Gastroesophageal sphincter (tissue), 4 donors: ENCODE data around the gene SLC6A12. TPM values are rescaled to one million over a fixed set of nuclear protein-coding genes. Genes with fewer than 3 reads are reported as not detected.
A peak's percentile ranks its signal among the peaks of the same experiment; 100 is the strongest.

Experiments used
- ATAC-seq: fragments of 150-250 bp; one replicate; pipeline ENCODE4 v1.9.1; 2016; ENCODE audit warnings: mild to moderate bottlenecking, moderate library complexity
- H3K27ac ChIP-seq, 4 donors: fragments of 200-600 bp; sonication (generic) in 3 of 4; 1 replicate in 3 of 4; 2 replicates in 1 of 4; pipeline ENCODE4 v1.5.1; 2016 to 2019
- H3K27me3 ChIP-seq: fragments of 200-600 bp; sonication (generic); one replicate; pipeline ENCODE4 v1.5.1; 2019
- H3K36me3 ChIP-seq, 2 donors: fragments of 200-600 bp; sonication (generic); one replicate each; pipeline ENCODE4 v1.5.1; 2019; ENCODE audit warnings: control low read depth in 1 of 2
- H3K4me1 ChIP-seq, 3 donors: fragments of 200-600 bp; sonication (generic); 1 replicate in 2 of 3; 2 replicates in 1 of 3; pipeline ENCODE4 v1.5.1; 2016 to 2019; ENCODE audit warnings: control low read depth in 2 of 3
- H3K4me3 ChIP-seq, 2 donors: fragments of 200-600 bp; sonication (generic); one replicate each; pipeline ENCODE4 v1.5.1; 2019; ENCODE audit warnings: mild to moderate bottlenecking in 1 of 2, moderate library complexity in 1 of 2
- H3K9me3 ChIP-seq, 3 donors: fragments of 200-600 bp; sonication (generic); one replicate each; pipeline ENCODE4 v1.5.1; 2017 to 2019; ENCODE audit warnings: control low read depth in 2 of 3
- EP300 ChIP-seq: sonication (generic); formaldehyde crosslinking; IDR thresholded peaks from one replicate; pipeline ENCODE4 v1.6.1; 2017; ENCODE audit warnings: antibody characterized with exemption, mild to moderate bottlenecking
- POLR2A ChIP-seq, 2 donors: fragments of 450-650 bp; IDR thresholded peaks; one replicate each; pipeline ENCODE4 v1.6.1; 2017; ENCODE audit warnings: antibody characterized with exemption in 2 of 2, mild to moderate bottlenecking in 2 of 2, moderate library complexity in 1 of 2
- POLR2AphosphoS5 ChIP-seq: sonication (generic); formaldehyde crosslinking; IDR thresholded peaks from one replicate; pipeline ENCODE4 v1.6.1; 2017; ENCODE audit warnings: antibody characterized with exemption
- WGBS, 2 donors: methylation state at CpG; one replicate each; pipeline ENCODE4 v1.1.5; 2018; ENCODE audit warnings: low coverage in 1 of 2; 5-methylcytosine and 5-hydroxymethylcytosine counted together
- total RNA-seq, 4 donors: library from RNA; depleted of rRNA; stranded (reverse); fragments of >200 nt; gene quantifications; one replicate each; pipeline ENCODE4 v1.1.0, GENCODE V29; 2016
- TF ChIP-seq, protein P1 (sequence below), 4 experiments: fragments of 200-600 bp in 2 of 4; fragments of 450-650 bp in 2 of 4; sonication (generic) in 1 of 4; IDR thresholded peaks; one replicate each; pipeline ENCODE4 v1.5.1; 2017 to 2019; ENCODE audit warnings: antibody characterized with exemption in 4 of 4, mild to moderate bottlenecking in 2 of 4, moderate library complexity in 2 of 4

Gene SLC6A12
- total RNA-seq: 10 to 100 TPM in 1 of 4 donors, not detected in 3; 11.3 TPM

DNA sequence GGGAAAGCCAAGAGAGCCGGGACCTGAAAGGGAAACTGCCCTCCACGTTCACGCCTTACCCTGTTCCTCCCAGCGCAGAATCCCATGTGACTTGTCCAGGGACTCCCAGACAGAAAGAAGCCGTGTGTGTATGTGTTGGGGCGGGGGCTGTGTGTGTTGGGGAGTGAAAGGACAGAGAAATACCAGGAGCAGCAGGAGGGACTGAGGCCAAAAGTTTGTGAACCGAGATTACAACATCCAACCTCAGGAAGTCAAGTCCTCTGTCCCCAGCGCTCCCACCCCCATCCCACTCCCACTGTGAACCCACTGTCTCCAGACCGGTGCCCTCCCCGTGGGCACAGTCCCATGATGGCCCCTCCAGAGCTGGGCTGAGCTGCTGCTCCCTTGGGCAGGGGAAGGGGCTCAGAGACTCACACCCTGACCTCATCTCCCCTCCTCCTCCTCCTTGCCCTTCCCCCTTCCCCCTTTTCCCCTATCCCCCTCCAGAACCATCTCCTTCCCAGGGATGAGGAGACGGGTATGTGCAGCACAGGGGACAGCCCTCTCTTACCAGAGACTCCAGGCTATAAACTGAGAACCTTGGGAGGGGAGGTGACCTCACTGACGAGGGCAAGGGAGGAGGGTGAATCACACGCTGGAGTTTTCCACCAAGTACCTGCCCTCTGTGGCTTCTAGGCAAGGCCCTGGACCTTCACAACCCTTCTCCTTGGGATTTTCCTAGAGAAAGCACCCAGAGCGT, at the start of gene SLC6A12:
SLC6A12 (minus strand) TSS at position 155 of the 739 bp plus-strand sequence. CDS start 4,171 bp downstream, outside the sequence.
- WGBS, 2 donors: 34 to 100% methylated on average over 1 to 4 of the region's 14 CpGs
- H3K27me3 ChIP-seq: peaks cover 82% of the 10 kb centered on the region
- TF ChIP-seq, protein P1, sequence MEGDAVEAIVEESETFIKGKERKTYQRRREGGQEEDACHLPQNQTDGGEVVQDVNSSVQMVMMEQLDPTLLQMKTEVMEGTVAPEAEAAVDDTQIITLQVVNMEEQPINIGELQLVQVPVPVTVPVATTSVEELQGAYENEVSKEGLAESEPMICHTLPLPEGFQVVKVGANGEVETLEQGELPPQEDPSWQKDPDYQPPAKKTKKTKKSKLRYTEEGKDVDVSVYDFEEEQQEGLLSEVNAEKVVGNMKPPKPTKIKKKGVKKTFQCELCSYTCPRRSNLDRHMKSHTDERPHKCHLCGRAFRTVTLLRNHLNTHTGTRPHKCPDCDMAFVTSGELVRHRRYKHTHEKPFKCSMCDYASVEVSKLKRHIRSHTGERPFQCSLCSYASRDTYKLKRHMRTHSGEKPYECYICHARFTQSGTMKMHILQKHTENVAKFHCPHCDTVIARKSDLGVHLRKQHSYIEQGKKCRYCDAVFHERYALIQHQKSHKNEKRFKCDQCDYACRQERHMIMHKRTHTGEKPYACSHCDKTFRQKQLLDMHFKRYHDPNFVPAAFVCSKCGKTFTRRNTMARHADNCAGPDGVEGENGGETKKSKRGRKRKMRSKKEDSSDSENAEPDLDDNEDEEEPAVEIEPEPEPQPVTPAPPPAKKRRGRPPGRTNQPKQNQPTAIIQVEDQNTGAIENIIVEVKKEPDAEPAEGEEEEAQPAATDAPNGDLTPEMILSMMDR (IDR thresholded peaks at IDR 0.05): no peak
- TF ChIP-seq EP300 (no peak), POLR2AphosphoS5 (no peak), POLR2A (IDR thresholded peaks at IDR 0.05) (no peak)
- H3K36me3 ChIP-seq: no peaks in the 10 kb centered on the region
- no peak within 1 kb of the TSS for H3K4me3 ChIP-seq
- H3K9me3 ChIP-seq: no peaks in the 10 kb centered on the region
- peak; percentile 31 for ATAC-seq
- H3K27ac ChIP-seq: no peak within 1 kb of the TSS
- peaks cover 0 to 9% (median 0%) of the 10 kb centered on the region in 3 donors for H3K4me1 ChIP-seq

DNA sequence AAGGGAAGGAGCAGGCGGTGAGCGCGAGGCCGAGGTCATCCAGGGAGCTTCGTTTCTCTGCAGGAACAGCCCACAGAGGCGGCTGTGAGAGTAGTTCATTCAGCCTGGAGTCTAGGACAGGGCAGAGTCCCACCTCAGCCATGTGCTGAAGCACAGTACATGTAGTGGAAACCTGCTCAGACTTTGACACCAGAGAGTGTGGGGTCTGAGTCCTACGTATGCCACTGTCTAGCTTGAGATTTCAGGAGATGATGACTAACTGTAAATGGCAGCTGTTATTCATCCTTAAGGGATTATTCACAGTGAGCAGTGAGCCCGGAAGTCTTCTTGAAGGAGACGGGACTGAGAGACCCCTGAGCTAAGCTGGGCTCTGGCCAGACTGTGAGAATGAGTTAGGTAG, 49.6 kb upstream of the SLC6A12 start:
- Histone ChIP-seq H3K4me1 (peaks cover 0 to 9% (median 0%) of the 10 kb centered on the region in 3 donors), H3K4me3 (no peak overlapping the region), H3K27ac (no peak overlapping the region), H3K27me3 (peaks cover 73% of the 10 kb centered on the region), H3K9me3 (no peaks in the 10 kb centered on the region), H3K36me3 (no peaks in the 10 kb centered on the region)
- no peak for TF ChIP-seq POLR2AphosphoS5
- TF ChIP-seq EP300: no peak
- TF ChIP-seq POLR2A (IDR thresholded peaks at IDR 0.05): no peak
- TF ChIP-seq, protein P1 (IDR thresholded peaks at IDR 0.05): no peak
- WGBS, 2 donors: 65 to 73% methylated on average over 9 of the region's 9 CpGs
- no peak for ATAC-seq

DNA sequence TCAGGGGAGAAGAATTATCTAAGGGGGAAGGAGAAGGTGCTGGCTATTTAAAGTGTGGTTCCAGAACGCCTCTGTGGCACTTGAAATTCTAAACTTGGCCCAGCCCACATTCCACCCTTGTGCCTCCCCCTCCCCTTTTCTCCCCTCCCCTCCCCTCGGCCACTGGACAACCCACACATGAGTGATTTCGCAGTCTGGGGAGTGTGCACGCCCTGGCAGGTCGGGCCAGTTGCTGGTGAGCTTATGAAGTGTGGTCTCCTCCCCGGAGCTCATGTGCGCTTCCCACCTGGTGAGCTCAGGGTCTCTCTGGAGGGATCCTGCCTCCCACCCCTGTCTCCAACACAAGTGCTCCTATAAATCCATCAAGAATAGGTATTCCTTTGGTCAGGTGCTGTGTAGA, 48.9 kb upstream of the SLC6A12 start, which contains the start of gene SLC6A13:
SLC6A13 (minus strand) TSS at position 20 of the 400 bp plus-strand sequence. CDS start 2,784 bp downstream, outside the sequence.
- Histone ChIP-seq H3K27me3 (peaks cover 80% of the 10 kb centered on the region), H3K4me3 (no peak within 1 kb of the TSS), H3K4me1 (peaks cover 0 to 1% (median 0%) of the 10 kb centered on the region in 3 donors), H3K9me3 (no peaks in the 10 kb centered on the region), H3K27ac (no peak within 1 kb of the TSS), H3K36me3 (no peaks in the 10 kb centered on the region)
- no peak for ATAC-seq
- no peak for TF ChIP-seq POLR2A (IDR thresholded peaks at IDR 0.05)
- TF ChIP-seq EP300: no peak
- TF ChIP-seq POLR2AphosphoS5: no peak
- TF ChIP-seq, protein P1 (IDR thresholded peaks at IDR 0.05): no peak
- 0 to 21% methylated on average over 1 to 7 of the region's 7 CpGs for WGBS, 2 donors

DNA sequence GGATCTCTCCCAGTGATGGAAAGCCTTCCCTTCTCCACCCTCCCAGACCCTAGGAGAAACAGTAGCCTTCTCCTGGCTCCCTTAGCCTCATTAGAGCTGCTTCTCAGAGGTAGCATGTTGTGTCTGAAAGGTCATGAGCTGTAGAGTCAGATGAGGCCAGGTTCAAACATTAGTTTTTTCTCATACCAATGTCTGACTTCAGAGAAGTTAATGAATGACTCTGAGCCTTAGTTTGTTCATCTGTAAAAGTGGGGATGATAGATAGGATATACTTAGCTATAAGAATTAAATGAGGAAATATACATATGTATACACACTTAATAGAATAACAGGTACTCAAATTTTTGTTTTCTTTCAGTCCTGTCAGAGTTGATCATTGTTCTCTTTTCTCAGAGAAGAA, 48.2 kb upstream of the SLC6A12 start:
- H3K27me3 ChIP-seq: peaks cover 86% of the 10 kb centered on the region
- no peak overlapping the region for H3K4me3 ChIP-seq
- no peak overlapping the region for H3K27ac ChIP-seq
- H3K9me3 ChIP-seq: no peaks in the 10 kb centered on the region
- no peaks in the 10 kb centered on the region for H3K36me3 ChIP-seq
- TF ChIP-seq POLR2AphosphoS5 (no peak), EP300 (no peak), POLR2A (IDR thresholded peaks at IDR 0.05) (no peak)
- TF ChIP-seq, protein P1 (IDR thresholded peaks at IDR 0.05): no peak
- no peak for ATAC-seq
- H3K4me1 ChIP-seq: no peaks in the 10 kb centered on the region
